ENCODE data around the gene LSM12.

DNA sequence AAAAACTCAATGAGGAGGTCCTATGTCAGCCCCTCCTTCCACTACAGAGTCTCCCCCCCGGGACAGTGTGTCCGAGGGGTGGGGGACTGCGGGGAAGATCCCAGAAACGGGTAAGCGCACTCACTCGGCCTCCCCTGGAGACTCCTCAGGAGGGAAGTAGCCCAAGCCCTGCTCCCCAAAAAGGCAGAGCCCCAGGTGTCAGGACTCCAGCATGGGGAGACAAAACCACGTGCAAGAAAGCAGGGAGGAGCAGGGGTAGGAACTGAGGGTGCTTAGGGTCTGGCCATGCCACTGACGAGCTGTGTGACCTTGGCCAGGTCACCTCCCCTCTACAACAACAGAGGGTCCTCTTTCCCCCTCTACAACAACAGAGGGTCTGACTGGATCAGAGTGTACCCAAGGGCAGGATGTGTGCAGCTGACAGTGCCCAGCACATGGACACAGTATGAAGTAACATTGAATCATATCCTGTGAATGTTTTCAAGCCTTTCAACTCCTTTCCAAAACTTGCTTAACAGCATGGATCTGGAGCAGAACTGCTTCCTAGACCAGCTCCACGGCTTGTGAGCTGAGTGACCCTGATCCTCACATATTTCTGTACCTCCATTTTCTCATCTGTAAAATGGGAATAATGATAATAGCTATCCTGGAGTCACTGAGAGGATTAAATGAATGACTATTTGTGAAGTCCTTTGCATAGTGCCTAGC, 64.2 kb downstream of the LSM12 start:
- TF ChIP-seq, protein P1, sequence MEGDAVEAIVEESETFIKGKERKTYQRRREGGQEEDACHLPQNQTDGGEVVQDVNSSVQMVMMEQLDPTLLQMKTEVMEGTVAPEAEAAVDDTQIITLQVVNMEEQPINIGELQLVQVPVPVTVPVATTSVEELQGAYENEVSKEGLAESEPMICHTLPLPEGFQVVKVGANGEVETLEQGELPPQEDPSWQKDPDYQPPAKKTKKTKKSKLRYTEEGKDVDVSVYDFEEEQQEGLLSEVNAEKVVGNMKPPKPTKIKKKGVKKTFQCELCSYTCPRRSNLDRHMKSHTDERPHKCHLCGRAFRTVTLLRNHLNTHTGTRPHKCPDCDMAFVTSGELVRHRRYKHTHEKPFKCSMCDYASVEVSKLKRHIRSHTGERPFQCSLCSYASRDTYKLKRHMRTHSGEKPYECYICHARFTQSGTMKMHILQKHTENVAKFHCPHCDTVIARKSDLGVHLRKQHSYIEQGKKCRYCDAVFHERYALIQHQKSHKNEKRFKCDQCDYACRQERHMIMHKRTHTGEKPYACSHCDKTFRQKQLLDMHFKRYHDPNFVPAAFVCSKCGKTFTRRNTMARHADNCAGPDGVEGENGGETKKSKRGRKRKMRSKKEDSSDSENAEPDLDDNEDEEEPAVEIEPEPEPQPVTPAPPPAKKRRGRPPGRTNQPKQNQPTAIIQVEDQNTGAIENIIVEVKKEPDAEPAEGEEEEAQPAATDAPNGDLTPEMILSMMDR (IDR thresholded peaks at IDR 0.05), result no peak
- TF ChIP-seq POLR2A (IDR thresholded peaks at IDR 0.05), result no peak
